HG03520 (cell line): ENCODE results near the gene MYO10.

Source experiments
- ATAC-seq: cut with Tn5 transposase; IDR thresholded peaks from one replicate; pipeline ENCODE4 v1.9.1; 2021; ENCODE audit warnings: mild to moderate bottlenecking, moderate library complexity; ENCODE audit not compliant: unreplicated experiment

The MYO10 gene

DNA sequence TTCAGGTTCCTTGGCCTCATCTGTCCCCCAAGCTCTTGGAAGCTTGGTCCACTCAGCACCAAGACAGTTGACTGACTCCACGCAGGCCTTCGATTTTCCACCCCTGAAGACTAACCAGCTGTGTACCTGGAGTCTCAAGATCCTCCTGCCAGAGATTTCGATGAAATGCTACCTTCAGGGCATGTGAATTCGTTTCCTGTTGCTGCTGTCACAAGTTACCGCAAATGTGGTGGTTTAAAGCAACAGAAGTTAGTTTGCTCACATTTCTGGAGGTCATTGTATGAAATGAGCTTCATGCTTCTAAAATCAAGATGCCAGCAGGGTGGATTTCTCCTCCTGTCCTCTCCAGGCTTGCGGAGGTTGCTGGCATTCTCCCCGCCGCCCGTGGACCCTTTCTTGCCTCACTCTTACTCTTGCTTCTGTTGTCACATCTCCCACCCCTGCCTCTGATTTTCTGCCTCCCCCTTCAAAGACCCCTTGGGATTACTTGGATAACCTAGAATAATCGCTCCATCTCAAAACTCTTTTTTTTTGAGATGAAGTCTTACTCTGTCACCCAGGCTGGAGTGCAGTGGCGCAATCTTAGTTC is 291.7 kb downstream of the MYO10 start:
- ATAC-seq, result no peak

DNA sequence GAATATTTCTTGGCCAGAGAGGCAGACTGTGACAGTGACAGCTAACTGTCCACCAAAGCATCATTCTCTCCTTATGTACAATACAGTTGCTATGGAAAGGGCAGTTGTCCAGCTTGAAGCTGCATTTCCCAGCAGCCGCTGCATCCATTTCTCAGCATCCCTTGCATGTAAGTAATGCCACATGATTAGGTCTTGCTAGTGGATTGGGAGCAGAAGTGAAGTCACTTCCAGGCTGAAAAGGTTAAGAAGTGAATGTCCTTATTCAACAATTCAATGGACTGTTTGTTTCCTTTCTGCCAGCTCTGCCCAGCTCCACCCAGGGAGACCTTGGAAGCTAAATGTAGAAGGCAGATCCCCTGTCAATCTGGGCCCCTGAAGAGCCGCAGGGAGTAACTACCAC is 293.2 kb downstream of the MYO10 start:
- ATAC-seq, result no peak

DNA sequence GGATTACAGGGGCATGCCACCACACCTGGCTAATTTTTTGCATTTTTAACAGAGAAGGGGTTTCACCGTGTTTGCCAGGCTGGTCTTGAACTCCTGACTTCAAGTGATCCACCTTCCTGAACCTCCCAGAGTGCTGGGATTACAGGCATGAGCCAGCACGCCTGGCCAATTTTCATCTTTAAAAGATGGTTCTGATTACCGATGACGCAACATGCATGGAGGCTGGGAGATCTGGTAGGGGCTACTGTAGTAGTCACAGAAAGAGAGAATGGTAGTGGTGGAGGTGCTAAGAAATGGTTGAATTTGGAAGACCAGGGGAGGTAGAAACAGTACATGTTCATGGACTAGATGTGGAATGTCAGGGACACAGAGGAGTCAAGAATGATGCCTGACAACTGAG is 296.9 kb downstream of the MYO10 start:
- ATAC-seq, result no peak

DNA sequence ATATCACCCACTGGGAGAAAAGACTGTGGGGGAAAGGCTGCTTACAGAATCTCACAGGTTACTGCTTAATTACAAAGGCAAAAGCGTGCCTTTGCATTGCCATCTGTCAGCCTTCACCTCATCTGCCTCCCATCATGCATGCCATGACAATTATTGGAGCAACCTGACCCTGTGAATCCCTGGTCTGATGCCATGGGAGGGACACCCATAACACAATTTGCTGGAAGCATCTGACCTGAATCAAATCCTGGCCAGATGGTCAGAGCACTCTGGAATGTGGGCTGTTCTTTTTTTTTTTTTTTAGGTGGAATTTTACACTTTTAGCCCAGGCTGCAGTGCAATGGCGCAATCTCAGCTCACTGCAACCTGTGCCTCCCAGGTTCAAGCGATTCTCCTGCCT is 307.7 kb downstream of the MYO10 start:
- ATAC-seq, result no peak

DNA sequence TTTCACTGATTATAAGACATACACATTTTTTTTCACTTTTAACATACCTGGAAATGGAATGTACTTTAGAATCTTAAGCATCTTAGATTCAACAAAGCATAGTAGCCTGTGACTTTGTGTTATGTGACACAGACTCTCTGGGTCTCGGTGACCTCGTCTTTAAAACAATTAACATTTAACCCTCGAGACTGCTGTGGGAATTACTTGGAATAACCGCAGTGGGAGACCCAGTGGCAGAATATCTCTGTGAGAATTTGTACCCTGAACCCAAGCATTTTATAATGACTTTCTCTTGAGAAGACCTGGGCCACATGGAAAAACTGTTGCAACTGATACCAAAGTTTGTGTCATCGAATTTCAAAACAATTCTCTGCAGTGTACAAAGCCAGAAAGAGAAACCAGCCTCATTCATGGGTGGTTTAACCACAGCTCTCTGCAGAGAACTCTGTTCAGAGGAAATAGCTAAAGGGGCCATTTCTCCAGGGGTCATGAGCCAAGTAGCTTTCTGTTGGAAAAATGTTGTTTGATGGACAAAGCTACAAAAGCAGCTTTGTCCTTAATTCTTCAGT is 309.3 kb downstream of the MYO10 start:
- ATAC-seq, result peak; percentile 85

DNA sequence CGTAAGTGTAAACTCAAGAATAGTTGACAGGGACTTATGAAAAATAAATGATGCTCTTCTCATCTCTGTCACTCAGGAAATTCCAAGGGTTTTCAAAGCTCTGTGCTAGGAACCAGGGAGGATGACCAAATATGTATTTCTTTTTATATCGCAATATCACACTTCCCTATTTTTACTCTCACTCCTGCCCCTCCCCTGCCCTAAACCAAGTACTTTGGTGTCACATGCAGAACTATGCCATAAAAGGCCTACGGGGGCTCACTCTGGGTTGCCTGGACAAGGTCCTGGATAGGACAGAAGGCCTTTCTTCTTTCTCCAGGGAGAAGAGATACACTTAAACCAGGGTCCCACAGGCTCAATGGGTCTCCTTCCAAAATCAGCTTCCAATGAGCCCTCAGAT is 311.0 kb downstream of the MYO10 start:
- ATAC-seq, result no peak

DNA sequence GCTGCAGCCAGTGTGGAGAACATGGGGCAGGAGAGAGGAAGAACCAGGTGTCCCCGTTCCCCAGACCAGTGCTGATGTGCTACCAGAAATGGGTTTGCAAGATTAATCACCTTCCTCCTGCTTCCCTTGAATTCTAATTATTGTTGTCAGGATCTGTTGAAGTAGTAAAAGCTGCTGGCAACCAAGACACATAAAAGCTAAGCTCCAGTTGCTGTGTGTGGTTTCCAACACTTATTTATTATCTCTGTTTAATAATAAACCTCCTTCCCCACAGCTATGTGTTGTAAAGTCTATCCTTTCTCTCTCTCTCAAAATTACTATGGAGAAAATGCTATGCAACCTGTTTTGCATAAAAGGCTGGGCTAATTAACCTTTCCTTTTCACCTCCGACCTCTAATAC is 317.0 kb downstream of the MYO10 start:
- ATAC-seq, result no peak

DNA sequence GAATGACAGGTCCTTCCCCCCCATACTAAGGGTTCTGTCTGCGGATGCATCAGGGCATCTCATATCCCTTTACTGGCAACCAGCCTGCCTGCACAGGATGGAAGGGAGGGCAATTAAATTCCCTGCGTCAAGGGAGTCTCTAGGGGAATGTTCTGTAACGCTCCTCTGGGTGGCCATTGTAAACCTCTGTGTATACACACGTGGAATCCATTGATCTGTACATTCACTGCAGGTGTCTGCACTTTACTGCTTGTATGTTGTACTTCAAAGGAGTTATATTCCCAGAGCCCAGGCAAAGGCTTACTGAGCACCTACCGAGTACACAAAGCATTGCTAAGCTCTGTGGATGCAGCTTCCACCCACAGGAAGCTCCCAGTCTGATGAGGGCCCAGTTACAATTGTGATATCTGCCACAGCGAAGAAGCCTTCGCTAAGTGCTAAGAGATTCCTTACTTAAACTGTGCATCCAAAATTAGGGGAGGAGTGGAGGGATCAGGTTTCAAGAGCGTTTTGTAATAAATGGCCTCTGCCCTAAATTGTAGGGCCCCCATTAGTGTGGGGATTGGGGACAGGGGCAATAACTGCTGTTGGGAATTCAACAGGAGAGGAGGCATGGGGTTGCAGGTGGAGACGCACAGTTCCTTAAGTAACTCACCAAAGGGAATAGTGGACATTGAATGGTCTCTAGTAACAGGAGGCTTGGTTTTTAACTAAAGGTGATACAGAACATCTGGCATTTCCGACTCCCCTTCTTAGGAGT is 317.8 kb downstream of the MYO10 start:
- ATAC-seq, result no peak

DNA sequence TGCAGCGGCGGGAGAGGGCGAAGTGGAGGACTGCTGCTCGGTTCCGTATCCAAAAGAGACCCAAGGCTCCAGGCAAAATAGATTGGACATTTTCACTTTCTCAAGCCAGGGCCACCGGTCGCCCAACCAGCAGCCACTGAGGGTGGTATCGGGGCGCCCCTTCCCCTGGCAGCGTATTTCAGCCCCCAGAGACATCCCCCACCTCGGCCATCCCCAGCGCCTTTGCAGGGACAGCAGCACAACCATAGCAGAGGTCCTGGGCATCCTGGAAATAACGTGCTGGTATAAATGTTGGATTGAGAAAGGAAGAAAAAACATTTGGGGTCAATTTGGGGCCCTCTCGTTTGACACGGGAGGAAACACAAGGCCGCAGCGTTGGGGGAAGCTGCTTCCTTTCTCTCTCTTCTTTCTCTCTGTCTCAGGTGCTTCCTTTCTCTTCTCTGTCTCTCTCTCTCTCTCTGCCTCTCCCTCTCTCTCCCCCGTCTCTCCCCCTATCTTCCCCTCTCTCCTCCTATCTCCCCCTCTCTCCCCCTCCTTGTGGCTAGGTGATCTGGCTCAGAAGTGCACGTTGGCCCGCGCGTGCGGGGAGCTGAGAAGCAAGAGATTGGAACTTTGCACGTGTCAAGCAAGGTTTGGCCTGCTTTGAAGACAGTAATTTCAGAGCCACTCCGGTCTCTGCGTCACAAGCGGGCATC is 318.7 kb downstream of the MYO10 start:
- no peak for ATAC-seq

DNA sequence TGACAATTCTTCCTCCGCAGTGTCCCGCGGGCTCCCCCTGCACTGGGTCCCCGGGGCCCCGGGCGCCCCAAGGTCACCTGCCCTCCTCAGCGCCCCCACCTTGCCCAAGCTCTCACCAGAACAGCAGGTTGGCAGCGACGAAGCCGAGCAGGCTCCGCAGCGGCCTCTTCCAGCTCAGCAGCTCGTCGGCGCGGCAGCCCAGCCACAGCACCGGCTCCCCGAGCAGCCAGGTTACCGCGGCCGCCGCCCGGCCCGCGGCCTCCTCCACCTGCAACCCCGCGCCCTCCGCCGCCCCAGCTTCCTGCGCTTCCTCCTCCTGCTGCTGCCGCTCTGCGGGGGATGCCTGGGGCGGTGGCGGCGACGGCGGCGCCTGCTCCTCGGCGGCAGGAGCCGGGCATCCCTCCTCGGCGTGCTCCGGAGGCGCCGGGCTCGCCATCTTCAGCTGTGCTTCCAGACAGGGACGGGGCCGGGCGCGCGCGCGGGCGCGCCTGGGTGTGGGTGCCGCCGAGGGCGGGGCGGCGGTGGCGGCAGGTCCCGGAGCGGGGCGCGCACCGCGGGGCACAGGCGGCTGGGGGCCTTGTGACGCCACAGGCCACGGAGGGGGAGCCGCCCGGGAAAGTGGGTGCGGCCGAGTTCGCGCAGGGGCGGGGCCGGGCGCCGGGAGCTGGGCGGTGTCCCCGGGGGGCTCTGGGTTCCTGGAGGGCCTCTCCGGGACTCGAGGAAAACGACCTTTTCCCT is 319.4 kb downstream of the MYO10 start, which contains the start of gene RETREG1:
TSS of gene RETREG1 (minus strand) at position 462 of the 738 bp plus-strand sequence. CDS start at position 436, 26 bp downstream.
- peak; percentile 64 for ATAC-seq

DNA sequence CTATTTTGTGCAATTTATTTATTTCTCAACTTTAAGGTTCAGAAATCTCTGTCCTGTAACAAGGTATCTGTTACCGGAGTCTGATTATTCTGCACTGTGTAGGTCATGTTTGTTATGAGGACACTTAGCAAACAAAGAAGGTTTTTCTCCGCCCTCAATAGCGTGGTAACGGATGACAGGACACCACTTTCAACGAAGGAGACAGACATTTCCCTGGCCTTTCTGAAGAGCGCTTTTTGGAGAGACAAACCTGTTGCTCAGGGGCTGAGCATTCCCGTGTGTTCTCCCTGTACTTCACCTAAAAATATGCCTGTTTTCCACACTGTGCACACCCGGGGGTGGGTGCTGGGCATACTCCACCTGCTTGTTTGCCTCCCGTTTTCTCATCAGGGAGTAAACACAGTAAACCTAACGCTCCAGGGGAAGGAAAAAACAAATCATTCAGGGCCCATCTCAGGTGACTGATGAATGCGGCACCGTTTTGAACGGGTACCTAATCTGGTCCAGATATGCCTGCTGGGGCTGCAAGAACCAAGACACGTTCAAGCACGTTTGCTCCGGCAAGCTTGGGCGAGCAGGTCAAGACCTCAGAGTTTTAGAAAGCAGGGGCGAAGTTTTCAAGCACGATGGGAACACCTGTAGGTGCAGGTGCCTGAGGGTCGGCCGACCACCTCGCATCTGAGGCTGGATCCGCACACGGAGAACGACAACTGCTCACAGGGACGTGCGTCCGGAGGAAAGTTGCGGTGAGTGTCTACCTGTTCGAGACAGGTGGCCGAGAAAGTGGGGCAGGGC is 320.1 kb downstream of the MYO10 start:
- peak; percentile 1 for ATAC-seq

DNA sequence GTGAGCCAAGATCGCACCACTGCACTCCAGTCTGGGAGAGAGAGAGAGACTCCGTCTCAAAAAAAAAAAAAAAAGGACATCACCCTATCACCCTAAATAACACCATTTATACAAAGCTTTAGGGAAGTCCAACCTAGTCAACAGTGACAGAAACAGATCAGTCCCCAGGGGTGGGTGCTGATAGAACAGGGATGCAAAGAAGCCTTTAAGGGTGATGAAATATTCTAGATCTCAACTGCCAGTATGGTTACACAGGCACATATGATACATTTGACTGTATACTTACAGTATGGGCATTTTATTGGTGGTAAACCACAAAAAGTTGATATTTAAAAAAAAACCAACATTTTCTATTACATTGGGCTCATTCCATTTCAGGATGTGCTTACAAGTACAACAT is 324.1 kb downstream of the MYO10 start:
- no peak for ATAC-seq
